ENCODE results near the gene LIPK. TPM values are rescaled to one million over a fixed set of nuclear protein-coding genes. Genes with fewer than 3 reads are reported as not detected.
"Not testable (repeated sequence)": the region's sequence is repeated elsewhere in the genome, so short reads cannot be mapped to it uniquely, and the experiment has no call there.

Gene LIPK
- total RNA-seq, 4 donors from 2014 or later, result not detected

GRCh38 chr10:88689366-88689765 lies 16.7 kb upstream of the LIPK start:
- H3K36me3 ChIP-seq, result no peaks in the 10 kb centered on the region
- TF ChIP-seq POLR2A (IDR thresholded peaks at IDR 0.05) (no peak), CTCF (IDR thresholded peaks at IDR 0.05) (no peak)
- no peak for DNase-seq
- H3K4me3 ChIP-seq (replicated peaks in 1 of 3), result no peak overlapping the region
- H3K9me3 ChIP-seq, result no peaks in the 10 kb centered on the region
- 96 to 97% methylated on average over 6 of the region's 6 CpGs for WGBS, 2 donors
- no peaks in the 10 kb centered on the region for H3K4me1 ChIP-seq
- no peaks in the 10 kb centered on the region for H3K27me3 ChIP-seq
- intact Hi-C loops (cut with DNase I), result no loop called here
- no peak overlapping the region for H3K27ac ChIP-seq

- no peak overlapping the region for H3K27ac ChIP-seq
- H3K9me3 ChIP-seq, result no peaks in the 10 kb centered on the region
- H3K4me3 ChIP-seq (replicated peaks in 1 of 3), result no peak overlapping the region
- TF ChIP-seq POLR2A (IDR thresholded peaks at IDR 0.05) (no peak), CTCF (IDR thresholded peaks at IDR 0.05) (peak in 1 of 6 experiments; percentile 25)
- H3K27me3 ChIP-seq, result no peaks in the 10 kb centered on the region
- no peaks in the 10 kb centered on the region for H3K4me1 ChIP-seq
- H3K36me3 ChIP-seq, result no peaks in the 10 kb centered on the region
- intact Hi-C loops (cut with DNase I), result no loop called here
- WGBS, 2 donors, result 48 to 70% methylated on average over 4 of the region's 4 CpGs
- DNase-seq, result no peak
Observed at GRCh38 chr10:88693392-88694020, 12.5 kb upstream of the LIPK start.

- no peaks in the 10 kb centered on the region for H3K27me3 ChIP-seq
- TF ChIP-seq POLR2A (IDR thresholded peaks at IDR 0.05) (no peak), CTCF (IDR thresholded peaks at IDR 0.05) (no peak)
- H3K36me3 ChIP-seq, result no peaks in the 10 kb centered on the region
- 68 to 73% methylated on average over 4 of the region's 4 CpGs for WGBS, 2 donors
- DNase-seq, result no peak
- H3K9me3 ChIP-seq, result no peaks in the 10 kb centered on the region
- no peak overlapping the region for H3K4me3 ChIP-seq (replicated peaks in 1 of 3)
- H3K27ac ChIP-seq, result no peak overlapping the region
- intact Hi-C loops (cut with DNase I), result no loop called here
- H3K4me1 ChIP-seq, result no peaks in the 10 kb centered on the region
Observed at GRCh38 chr10:88702848-88703597, 3.0 kb upstream of the LIPK start.

GRCh38 chr10:88707429-88708155 lies 1.5 kb downstream of the LIPK start:
- Histone ChIP-seq H3K36me3 (no peaks in the 10 kb centered on the region), H3K4me1 (no peaks in the 10 kb centered on the region), H3K27ac (no peak overlapping the region), H3K27me3 (no peaks in the 10 kb centered on the region), H3K9me3 (no peaks in the 10 kb centered on the region), H3K4me3 (replicated peaks in 1 of 3) (no peak overlapping the region)
- 62 to 72% methylated on average over 2 of the region's 2 CpGs for WGBS, 2 donors
- TF ChIP-seq POLR2A (IDR thresholded peaks at IDR 0.05) (no peak), CTCF (IDR thresholded peaks at IDR 0.05) (no peak)
- no peak for DNase-seq
- intact Hi-C loops (cut with DNase I), result no loop called here

- H3K27me3 ChIP-seq; H3K4me3 ChIP-seq (replicated peaks in 1 of 3); intact Hi-C loops (cut with DNase I); H3K27ac ChIP-seq; DNase-seq; H3K4me1 ChIP-seq; H3K36me3 ChIP-seq; H3K9me3 ChIP-seq: not testable (repeated sequence)
- 53 to 69% methylated on average over 6 of the region's 6 CpGs for WGBS, 2 donors
Observed at GRCh38 chr10:88709361-88709760, 3.3 kb downstream of the LIPK start.

Data from thyroid gland (tissue), 4 donors.